Endodermal cell (in vitro differentiated cells): ENCODE results near the gene PGGT1B. TPM values are rescaled to one million over a fixed set of nuclear protein-coding genes. Genes with fewer than 3 reads are reported as not detected.
"Not testable (repeated sequence)": the region's sequence is repeated elsewhere in the genome, so short reads cannot be mapped to it uniquely, and the experiment has no call there.

Source experiments
- DNase-seq: peaks from one replicate; pipeline ENCODE4 v3.0.0-alpha.2; 2017
- H3K27ac ChIP-seq: 2 replicates; pipeline ENCODE4 v1.5.1; 2013; ENCODE audit warnings: mild to moderate bottlenecking, low read depth, low read length, moderate library complexity
- H3K27me3 ChIP-seq: 2 replicates; pipeline ENCODE4 v1.6.1; 2013; ENCODE audit warnings: mild to moderate bottlenecking, low read length, moderate library complexity; ENCODE audit not compliant: insufficient read depth, control insufficient read depth, poor library complexity, severe bottlenecking
- H3K36me3 ChIP-seq: 2 replicates; pipeline ENCODE4 v1.7.0; 2013; ENCODE audit warnings: mild to moderate bottlenecking, low read length, moderate library complexity; ENCODE audit not compliant: control insufficient read depth, insufficient read depth
- H3K4me1 ChIP-seq: one replicate; pipeline ENCODE4 v1.7.0; 2013; ENCODE audit warnings: low read length; ENCODE audit not compliant: control insufficient read depth, insufficient read depth
- H3K4me3 ChIP-seq: 2 replicates; pipeline ENCODE4 v1.5.1; 2013; ENCODE audit warnings: mild to moderate bottlenecking, low read length, moderate library complexity
- H3K9ac ChIP-seq: 2 replicates; pipeline ENCODE4 v1.6.1; 2013; ENCODE audit warnings: mild to moderate bottlenecking, low read length, moderate library complexity; ENCODE audit not compliant: poor library complexity, severe bottlenecking; ENCODE audit errors: extremely low read depth
- H3K9me3 ChIP-seq: 2 replicates; pipeline ENCODE4 v1.6.1; 2013; ENCODE audit warnings: mild to moderate bottlenecking, low read length, moderate library complexity; ENCODE audit not compliant: control insufficient read depth
- H3K27ac Mint-ChIP-seq: 2 replicates; pipeline ENCODE4 v1.8.0; 2020; ENCODE audit warnings: mixed read lengths
- H3K27me3 Mint-ChIP-seq: 2 replicates; pipeline ENCODE4 v1.8.0; 2021; ENCODE audit warnings: mild to moderate bottlenecking, mixed read lengths; ENCODE audit not compliant: insufficient read depth
- H3K36me3 Mint-ChIP-seq: 2 replicates; pipeline ENCODE4 v1.8.0; 2020; ENCODE audit warnings: low read depth, mixed read lengths
- H3K4me1 Mint-ChIP-seq: 2 replicates; pipeline ENCODE4 v1.8.0; 2020; ENCODE audit warnings: mixed read lengths
- H3K4me3 Mint-ChIP-seq: 2 replicates; pipeline ENCODE4 v1.8.0; 2020; ENCODE audit warnings: mild to moderate bottlenecking, moderate library complexity, mixed read lengths
- H3K9me3 Mint-ChIP-seq: 2 replicates; pipeline ENCODE4 v1.8.0; 2020; ENCODE audit warnings: mild to moderate bottlenecking, mixed read lengths
- CTCF ChIP-seq: fragments of 200-600 bp; sonication (generic); conservative IDR thresholded peaks from 2 replicates; pipeline ENCODE4 v1.5.0; 2021; ENCODE audit warnings: antibody characterized with exemption, mild to moderate bottlenecking
- WGBS, 2 experiments: methylation state at CpG; one replicate each; pipeline versions ENCODE4 v1.1.5 to v1.1.7; 2013; ENCODE audit warnings: missing lambda C conversion rate in 2 of 2, mixed read lengths in 1 of 2; ENCODE audit not compliant: insufficient coverage in 1 of 2, insufficient read length in 1 of 2; 5-methylcytosine and 5-hydroxymethylcytosine counted together
- total RNA-seq, 2 donors: library from RNA; stranded (reverse); fragmentation: NEBNext Ultra II Directional in 1 of 2; extraction: Animal tissue kit (Norgen Biotek cat#: 25700) in 1 of 2; gene quantifications; 2 replicates in 1 of 2; 3 replicates in 1 of 2; pipeline ENCODE4 v1.2.1, GENCODE V29; 2021

The PGGT1B gene
- total RNA-seq, 2 donors from 2014 or later: 43.7 to 44.9 TPM

GRCh38 chr5:115260248-115260647 is 2.4 kb downstream of the PGGT1B start:
- Histone ChIP-seq H3K4me3 (no peak overlapping the region), H3K9me3 (no peaks in the 10 kb centered on the region), H3K9ac (no peak overlapping the region), H3K4me1 (peaks cover 3% of the 10 kb centered on the region), H3K36me3 (no peaks in the 10 kb centered on the region), H3K27ac (no peak overlapping the region), H3K27me3 (no peaks in the 10 kb centered on the region)
- H3K4me3 Mint-ChIP-seq: no peak overlapping the region
- no peak for DNase-seq
- no peak for TF ChIP-seq CTCF
- H3K36me3 Mint-ChIP-seq: peaks cover 4% of the 10 kb centered on the region
- peaks cover 22% of the 10 kb centered on the region for H3K4me1 Mint-ChIP-seq
- H3K27me3 Mint-ChIP-seq: no peaks in the 10 kb centered on the region
- no peaks in the 10 kb centered on the region for H3K9me3 Mint-ChIP-seq
- no peak overlapping the region for H3K27ac Mint-ChIP-seq
- WGBS, 2 experiments: 93 to 100% methylated on average over 1 to 2 of the region's 2 CpGs

- no peak for DNase-seq
- no peaks in the 10 kb centered on the region for H3K36me3 ChIP-seq
- no peak overlapping the region for H3K9ac ChIP-seq
- Mint-ChIP-seq H3K36me3 (no peaks in the 10 kb centered on the region), H3K27me3 (no peaks in the 10 kb centered on the region), H3K4me1 (peaks cover 21% of the 10 kb centered on the region), H3K9me3 (no peaks in the 10 kb centered on the region), H3K27ac (no peak overlapping the region), H3K4me3 (no peak overlapping the region)
- no peak for TF ChIP-seq CTCF
- no peak overlapping the region for H3K4me3 ChIP-seq
- H3K27ac ChIP-seq: no peak overlapping the region
- H3K4me1 ChIP-seq: peaks cover 3% of the 10 kb centered on the region
- H3K9me3 ChIP-seq: no peaks in the 10 kb centered on the region
- H3K27me3 ChIP-seq: no peaks in the 10 kb centered on the region
These were observed 4.7 kb downstream of the PGGT1B start for GRCh38 chr5:115257981-115258380.

DNA sequence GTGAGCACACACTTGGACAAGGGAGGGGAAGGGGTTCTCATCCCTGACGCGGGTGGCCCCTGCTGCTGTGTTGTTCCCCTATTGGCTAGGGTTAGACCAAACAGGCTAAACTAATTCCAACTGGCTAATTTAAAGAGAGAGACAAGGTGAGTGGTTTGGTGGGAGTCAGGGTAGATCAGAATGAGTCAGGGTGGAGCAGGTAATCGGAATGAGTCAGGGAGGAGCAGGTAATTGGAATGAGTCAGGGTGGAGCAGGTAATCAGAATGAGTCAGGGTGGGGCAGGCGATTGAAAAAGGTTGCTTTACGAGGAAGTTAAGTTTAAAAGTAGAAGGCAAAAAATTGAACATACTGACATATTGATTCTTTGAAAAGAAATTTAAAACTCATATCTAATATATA is 13.3 kb downstream of the PGGT1B start:
- not testable (repeated sequence) for H3K4me3 Mint-ChIP-seq, H3K27ac ChIP-seq, H3K27ac Mint-ChIP-seq, H3K9ac ChIP-seq, H3K4me1 Mint-ChIP-seq, H3K4me1 ChIP-seq, H3K27me3 ChIP-seq, DNase-seq, H3K27me3 Mint-ChIP-seq, H3K36me3 Mint-ChIP-seq, H3K9me3 ChIP-seq, H3K4me3 ChIP-seq, H3K9me3 Mint-ChIP-seq, H3K36me3 ChIP-seq
- 71 to 100% methylated on average over 1 to 4 of the region's 5 CpGs for WGBS, 2 experiments

DNA sequence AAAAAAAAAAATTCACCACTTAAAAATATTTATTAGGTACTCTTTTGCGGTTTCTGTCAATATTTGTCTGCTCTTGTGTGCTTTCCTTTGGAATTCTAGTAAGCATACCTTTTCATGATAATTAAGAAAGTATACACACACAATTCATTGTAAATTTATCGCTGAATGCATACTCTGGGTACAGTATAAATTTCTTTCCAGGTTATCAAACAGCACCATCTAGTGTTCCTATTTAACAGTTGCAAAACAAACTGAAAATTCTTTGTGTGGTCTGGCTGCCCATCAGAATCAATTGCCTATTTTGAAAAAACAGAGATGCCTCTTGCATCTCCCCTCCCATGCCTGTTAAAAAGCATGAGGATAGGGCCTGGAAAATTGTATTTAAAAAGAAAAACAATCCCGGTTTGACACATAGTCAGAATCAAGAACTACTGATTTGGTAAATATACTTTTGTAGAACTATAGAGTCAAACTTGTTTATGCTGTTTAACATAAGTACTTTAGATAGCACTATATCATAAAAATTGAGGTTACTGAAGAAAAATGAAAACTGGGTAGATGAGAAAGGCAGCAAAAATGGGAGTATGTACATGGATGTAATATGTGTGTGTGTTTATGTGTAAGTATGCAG is 16.2 kb downstream of the PGGT1B start:
- Histone ChIP-seq H3K4me3 (no peak overlapping the region), H3K9ac (no peak overlapping the region), H3K27me3 (no peaks in the 10 kb centered on the region), H3K9me3 (no peaks in the 10 kb centered on the region), H3K27ac (no peak overlapping the region), H3K4me1 (no peaks in the 10 kb centered on the region), H3K36me3 (peaks cover 6% of the 10 kb centered on the region)
- H3K9me3 Mint-ChIP-seq: no peaks in the 10 kb centered on the region
- WGBS, 2 experiments: 58 to 60% methylated on average over 1 to 3 of the region's 3 CpGs
- no peak for DNase-seq
- peak; percentile 87 for TF ChIP-seq CTCF
- H3K27me3 Mint-ChIP-seq: no peaks in the 10 kb centered on the region
- H3K36me3 Mint-ChIP-seq: peaks cover 6% of the 10 kb centered on the region
- no peak overlapping the region for H3K27ac Mint-ChIP-seq
- no peak overlapping the region for H3K4me3 Mint-ChIP-seq
- no peaks in the 10 kb centered on the region for H3K4me1 Mint-ChIP-seq
